SK-N-SH treated with all-trans-retinoic acid at 6 μM for 48 hours (cell line): ENCODE measurements around the gene RBBP4.

Experiments
- ARNTL ChIP-seq: fragments of 450-650 bp; formaldehyde crosslinking; IDR thresholded peaks from 2 replicates; pipeline ENCODE4 v1.5.0; 2020; ENCODE audit warnings: low read depth, mild to moderate bottlenecking, moderate library complexity, borderline replicate concordance
- PATZ1 ChIP-seq: fragments of 250-450 bp; sonication (Bioruptor Pico); IDR thresholded peaks from 2 replicates; pipeline ENCODE4 v1.8.0; 2020; ENCODE audit warnings: mild to moderate bottlenecking, moderate library complexity, borderline replicate concordance
- RARB ChIP-seq: fragments of 250-450 bp; sonication (Bioruptor Pico); IDR thresholded peaks from 2 replicates; pipeline ENCODE4 v1.8.0; 2021; ENCODE audit warnings: mild to moderate bottlenecking, moderate library complexity
- ZNF565 ChIP-seq: fragments of 450-650 bp; formaldehyde crosslinking; conservative IDR thresholded peaks from 2 replicates; pipeline ENCODE4 v1.5.0; 2020; ENCODE audit warnings: low read depth, mild to moderate bottlenecking, moderate library complexity

- TF ChIP-seq RARB (CRISPR knock-in tag) (no peak), PATZ1 (no peak), ARNTL (CRISPR knock-in tag) (no peak), ZNF565 (CRISPR knock-in tag) (no peak)
Measured at GRCh38 chr1:32606565-32607371, 44.2 kb upstream of the RBBP4 start.
